B cell (primary cell): ENCODE results near the gene UCP2. TPM values are rescaled to one million over a fixed set of nuclear protein-coding genes. Genes with fewer than 3 reads are reported as not detected.

Experiments
- ATAC-seq: fragments of 200-7000 bp; cut with Tn5 transposase; one replicate; pipeline ENCODE4 v1.10.0; 2021; ENCODE audit warnings: low read depth, mild to moderate bottlenecking, moderate number of reproducible peaks, moderate library complexity
- CTCF ChIA-PET: fragments of 350-600 bp; sonication (Branson Sonifier 250); formaldehyde crosslinking; loops from one replicate; lab custom pipeline; 2021; ENCODE audit warnings: antibody characterized with exemption, inconsistent platforms; lab: Charles Lee
- POLR2A ChIA-PET: fragments of 350-600 bp; sonication (Branson Sonifier 250); formaldehyde crosslinking; loops from one replicate; lab custom pipeline; 2021; ENCODE audit warnings: antibody characterized with exemption; lab: Charles Lee
- DNase-seq: peaks from one replicate; pipeline ENCODE4 v3.0.0; 2013
- H2AFZ ChIP-seq: 2 replicates; pipeline ENCODE4 v1.6.1; 2012; ENCODE audit warnings: mild to moderate bottlenecking, low read depth, low read length; ENCODE audit not compliant: insufficient read depth, poor library complexity, severe bottlenecking
- H3K27ac ChIP-seq, 2 donors: 1 replicate in 1 of 2; 2 replicates in 1 of 2; pipeline ENCODE4 v1.5.1; 2012 to 2013; ENCODE audit warnings: low read length in 2 of 2, mild to moderate bottlenecking in 2 of 2, moderate library complexity in 1 of 2
- H3K27me3 ChIP-seq, 4 experiments: fragments of 200-600 bp in 1 of 4; sonication (generic) in 1 of 4; replicated peaks in 1 of 4; 1 replicate in 2 of 4; 2 replicates in 2 of 4; pipeline versions ENCODE4 v1.6.1 to v1.7.0; 2013 to 2016; ENCODE audit warnings: low read length in 3 of 4, mild to moderate bottlenecking in 2 of 4, mixed read lengths in 1 of 4, moderate library complexity in 1 of 4; ENCODE audit not compliant: insufficient read depth in 4 of 4, control insufficient read depth in 3 of 4; ENCODE audit errors: control extremely low read depth in 1 of 4
- H3K36me3 ChIP-seq, 2 experiments: replicated peaks in 1 of 2; 1 replicate in 1 of 2; 2 replicates in 1 of 2; pipeline versions ENCODE4 v1.6.1 to v1.7.1; 2013; ENCODE audit warnings: low read length in 1 of 2; ENCODE audit not compliant: insufficient read depth in 2 of 2, control insufficient read depth in 1 of 2; ENCODE audit errors: control extremely low read depth in 1 of 2, extremely low read depth in 1 of 2
- H3K4me1 ChIP-seq, 2 donors: fragments of 200-600 bp in 1 of 2; sonication (generic) in 1 of 2; 1 replicate in 1 of 2; 2 replicates in 1 of 2; pipeline versions ENCODE4 v1.5.1 to v1.6.1; 2013 to 2017; ENCODE audit warnings: low read length in 2 of 2; ENCODE audit not compliant: control insufficient read depth in 2 of 2, insufficient read depth in 2 of 2
- H3K4me2 ChIP-seq: replicated peaks from 2 replicates; pipeline ENCODE3; 2012; ENCODE audit warnings: mild to moderate bottlenecking, low read depth, low read length; ENCODE audit not compliant: poor library complexity, severe bottlenecking
- H3K4me3 ChIP-seq, 5 experiments: fragments of 200-600 bp in 1 of 5; sonication (generic) in 1 of 5; 1 replicate in 3 of 5; 2 replicates in 2 of 5; pipeline versions ENCODE4 v1.5.1 to v1.7.0; 2011 to 2016; ENCODE audit warnings: low read length in 4 of 5, mild to moderate bottlenecking in 4 of 5, low read depth in 2 of 5, control low read depth in 1 of 5, moderate library complexity in 1 of 5; ENCODE audit not compliant: insufficient read depth in 1 of 5; ENCODE audit errors: control extremely low read depth in 1 of 5, extremely low read depth in 1 of 5
- H3K79me2 ChIP-seq: fragments of 200-600 bp; sonication (generic); one replicate; pipeline ENCODE4 v1.6.0; 2016; ENCODE audit warnings: low read length; ENCODE audit not compliant: control insufficient read depth, insufficient read depth
- H3K9ac ChIP-seq: fragments of 200-600 bp; sonication (generic); 2 replicates; pipeline ENCODE4 v1.6.1; 2017; ENCODE audit warnings: mild to moderate bottlenecking, low read length, moderate library complexity
- H3K9me3 ChIP-seq, 3 donors: one replicate each; pipeline versions ENCODE4 v1.6.1 to v1.7.1; 2013; ENCODE audit warnings: low read length in 2 of 3; ENCODE audit not compliant: control insufficient read depth in 2 of 3, insufficient read depth in 1 of 3; ENCODE audit errors: control extremely low read depth in 1 of 3
- H4K20me1 ChIP-seq: 2 replicates; pipeline ENCODE4 v1.6.0; 2012; ENCODE audit warnings: mild to moderate bottlenecking, low read length; ENCODE audit not compliant: insufficient read depth, control insufficient read depth, poor library complexity, severe bottlenecking
- H3K27ac Mint-ChIP-seq: one replicate; pipeline ENCODE4 v1.8.0; 2021; ENCODE audit warnings: mixed read lengths
- H3K27me3 Mint-ChIP-seq: one replicate; pipeline ENCODE4 v1.8.0; 2021; ENCODE audit warnings: mixed read lengths
- H3K4me1 Mint-ChIP-seq: one replicate; pipeline ENCODE4 v1.8.0; 2021; ENCODE audit warnings: mixed read lengths
- H3K4me3 Mint-ChIP-seq: one replicate; pipeline ENCODE4 v1.8.0; 2021; ENCODE audit warnings: mixed read lengths
- H3K9me3 Mint-ChIP-seq: one replicate; pipeline ENCODE4 v1.8.0; 2022; ENCODE audit warnings: mixed read lengths; ENCODE audit not compliant: insufficient read depth
- EZH2 ChIP-seq: IDR thresholded peaks from 2 replicates; pipeline ENCODE4 v1.6.1; 2012; ENCODE audit warnings: borderline replicate concordance, low read depth, mild to moderate bottlenecking, moderate library complexity, low read length; ENCODE audit not compliant: insufficient read depth, poor library complexity, severe bottlenecking
- WGBS: methylation state at CpG from one replicate; pipeline ENCODE4 v1.1.5; 2013; ENCODE audit warnings: missing lambda C conversion rate; ENCODE audit not compliant: insufficient coverage; 5-methylcytosine and 5-hydroxymethylcytosine counted together
- intact Hi-C: fragments of 100-400 bp; cut with micrococcal nuclease; formaldehyde crosslinking; loops from one replicate; pipeline ENCODE4 v1.10.0; 2022
- polyA plus RNA-seq: library from polyadenylated mRNA; depleted of rRNA; stranded (reverse); fragments of >200 nt; gene quantifications from 2 replicates; pipeline ENCODE4 v1.2.3, GENCODE V29; 2012
- total RNA-seq, 2 donors: library from RNA; stranded (reverse); fragments of 120-200 nt in 1 of 2; gene quantifications; 1 replicate in 1 of 2; 2 replicates in 1 of 2; pipeline versions ENCODE4 v1.2.3 to v1.2.4, GENCODE V29; 2013 to 2022
- TF ChIP-seq, protein P1 (sequence below): fragments of 200-600 bp; IDR thresholded peaks from one replicate; pipeline ENCODE4 v1.8.0; 2022; ENCODE audit warnings: antibody characterized with exemption, mild to moderate bottlenecking

Gene UCP2
- total and polyA plus RNA-seq, 2 donors (not counting 1 experiment from before 2014, with no cell fraction given): 613 to 697 TPM

DNA sequence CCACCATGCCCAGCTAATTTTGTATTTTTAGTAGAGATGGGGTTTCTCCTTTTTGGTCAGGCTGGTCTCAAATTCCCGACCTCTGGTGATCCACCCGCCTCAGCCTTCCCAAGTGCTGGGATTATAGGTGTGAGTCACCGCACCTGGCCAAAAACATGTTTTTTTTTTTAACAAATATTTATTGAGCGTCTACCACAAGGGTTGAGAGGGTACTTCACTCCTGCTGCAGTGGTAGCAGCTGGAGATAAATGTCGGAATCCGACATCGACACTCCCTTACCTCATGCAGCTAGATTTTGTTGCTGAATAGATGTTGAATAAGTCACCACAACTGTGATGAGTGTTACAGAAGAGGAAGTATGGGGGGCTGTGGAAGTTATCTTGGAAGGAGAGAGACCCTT is 30.8 kb downstream of the UCP2 start:
- Mint-ChIP-seq H3K4me1 (peaks cover 1% of the 10 kb centered on the region), H3K9me3 (no peaks in the 10 kb centered on the region), H3K27me3 (peaks cover 9% of the 10 kb centered on the region), H3K27ac (no peak overlapping the region), H3K4me3 (no peak overlapping the region)
- ChIA-PET CTCF (interaction anchor here (0.6 kb wide), 1 partner anchor 105 kb away, joined by 3 read pairs; no protein-coding TSS in a partner anchor), POLR2A (no interaction called here)
- peaks cover 0 to 3% (median 0%) of the 10 kb centered on the region in 4 experiments for H3K27me3 ChIP-seq
- H3K9me3 ChIP-seq: no peaks in the 10 kb centered on the region
- DNase-seq: no peak
- H3K4me1 ChIP-seq: no peaks in the 10 kb centered on the region
- no peak overlapping the region for H3K4me2 ChIP-seq
- intact Hi-C loops: no loop called here
- H3K36me3 ChIP-seq: no peaks in the 10 kb centered on the region
- H4K20me1 ChIP-seq: no peaks in the 10 kb centered on the region
- no peak overlapping the region for H3K9ac ChIP-seq
- H3K79me2 ChIP-seq: no peaks in the 10 kb centered on the region
- no peak for ATAC-seq
- H3K27ac ChIP-seq: no peak overlapping the region
- TF ChIP-seq EZH2: no peak
- TF ChIP-seq, protein P1, sequence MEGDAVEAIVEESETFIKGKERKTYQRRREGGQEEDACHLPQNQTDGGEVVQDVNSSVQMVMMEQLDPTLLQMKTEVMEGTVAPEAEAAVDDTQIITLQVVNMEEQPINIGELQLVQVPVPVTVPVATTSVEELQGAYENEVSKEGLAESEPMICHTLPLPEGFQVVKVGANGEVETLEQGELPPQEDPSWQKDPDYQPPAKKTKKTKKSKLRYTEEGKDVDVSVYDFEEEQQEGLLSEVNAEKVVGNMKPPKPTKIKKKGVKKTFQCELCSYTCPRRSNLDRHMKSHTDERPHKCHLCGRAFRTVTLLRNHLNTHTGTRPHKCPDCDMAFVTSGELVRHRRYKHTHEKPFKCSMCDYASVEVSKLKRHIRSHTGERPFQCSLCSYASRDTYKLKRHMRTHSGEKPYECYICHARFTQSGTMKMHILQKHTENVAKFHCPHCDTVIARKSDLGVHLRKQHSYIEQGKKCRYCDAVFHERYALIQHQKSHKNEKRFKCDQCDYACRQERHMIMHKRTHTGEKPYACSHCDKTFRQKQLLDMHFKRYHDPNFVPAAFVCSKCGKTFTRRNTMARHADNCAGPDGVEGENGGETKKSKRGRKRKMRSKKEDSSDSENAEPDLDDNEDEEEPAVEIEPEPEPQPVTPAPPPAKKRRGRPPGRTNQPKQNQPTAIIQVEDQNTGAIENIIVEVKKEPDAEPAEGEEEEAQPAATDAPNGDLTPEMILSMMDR: no peak
- WGBS: no CpG with 5 or more reads among the region's 7 CpGs
- H3K4me3 ChIP-seq: no peak overlapping the region
- H2AFZ ChIP-seq: no peak overlapping the region

GRCh38 chr11:73950869-73951710 is 31.6 kb downstream of the UCP2 start, which contains the start of gene DNAJB13:
Gene DNAJB13 (plus strand): TSS chr11:73951026. CDS start chr11:73951070, 44 bp downstream.
- H3K27ac Mint-ChIP-seq: no peak within 1 kb of the TSS
- H3K9ac ChIP-seq: no peak within 1 kb of the TSS
- H3K9me3 ChIP-seq: no peaks in the 10 kb centered on the region
- no peaks in the 10 kb centered on the region for H3K4me1 ChIP-seq
- intact Hi-C loops: no loop called here
- peaks cover 4% of the 10 kb centered on the region for H3K27me3 Mint-ChIP-seq
- peak; percentile 71 for ATAC-seq
- H3K36me3 ChIP-seq: no peaks in the 10 kb centered on the region
- H3K9me3 Mint-ChIP-seq: no peaks in the 10 kb centered on the region
- POLR2A ChIA-PET: interaction anchor here (0.5 kb wide), 1 partner anchor 307 kb away, joined by 4 read pairs; no protein-coding TSS in a partner anchor
- peak; percentile 59 for DNase-seq
- no peak for TF ChIP-seq EZH2
- TF ChIP-seq, protein P1: no peak
- H3K27me3 ChIP-seq: peaks cover 0 to 2% (median 0%) of the 10 kb centered on the region in 4 experiments
- H3K4me3 Mint-ChIP-seq: no peak within 1 kb of the TSS
- no peak within 1 kb of the TSS for H2AFZ ChIP-seq
- H3K4me2 ChIP-seq: no peak within 1 kb of the TSS
- H3K79me2 ChIP-seq: no peaks in the 10 kb centered on the region
- no peaks in the 10 kb centered on the region for H4K20me1 ChIP-seq
- H3K4me1 Mint-ChIP-seq: no peaks in the 10 kb centered on the region
- CTCF ChIA-PET: no interaction called here
- WGBS: 90% methylated on average over 8 of the region's 12 CpGs
- no peak within 1 kb of the TSS for H3K4me3 ChIP-seq
- no peak within 1 kb of the TSS for H3K27ac ChIP-seq
